ENCODE measurements around the gene TMPO.
A peak's percentile ranks its signal among the peaks of the same experiment; 100 is the strongest.
"Not testable (repeated sequence)": the region's sequence is repeated elsewhere in the genome, so short reads cannot be mapped to it uniquely, and the experiment has no call there.

Gene TMPO

GRCh38 chr12:98515287-98516110 is at the start of gene TMPO:
Gene TMPO (plus strand): TSS chr12:98515590. CDS start chr12:98515868, 278 bp downstream.
- DNase-seq: peak; percentile 97

- no peak for DNase-seq
Observed at GRCh38 chr12:98465950-98466602, 49.3 kb upstream of the TMPO start.

GRCh38 chr12:98466640-98467400 is 48.6 kb upstream of the TMPO start:
- DNase-seq: no peak

GRCh38 chr12:98469109-98469508 is 46.3 kb upstream of the TMPO start:
- DNase-seq: no peak

GRCh38 chr12:98470469-98471082 is 44.8 kb upstream of the TMPO start:
- no peak for DNase-seq

- DNase-seq: no peak
Observed at GRCh38 chr12:98471085-98471484, 44.3 kb upstream of the TMPO start.

- DNase-seq: no peak
Observed at GRCh38 chr12:98475565-98475908, 39.9 kb upstream of the TMPO start.

GRCh38 chr12:98478606-98479005 is 36.8 kb upstream of the TMPO start:
- no peak for DNase-seq

GRCh38 chr12:98483621-98484503 is 31.5 kb upstream of the TMPO start:
- DNase-seq: no peak

GRCh38 chr12:98485792-98486340 is 29.5 kb upstream of the TMPO start:
- no peak for DNase-seq

- not testable (repeated sequence) for DNase-seq
Observed at GRCh38 chr12:98488416-98488815, 27.0 kb upstream of the TMPO start.

GRCh38 chr12:98489176-98489575 is 26.2 kb upstream of the TMPO start:
- no peak for DNase-seq

GRCh38 chr12:98490501-98491453 is 24.6 kb upstream of the TMPO start:
- DNase-seq: peak; percentile 86

- no peak for DNase-seq
Observed at GRCh38 chr12:98492580-98493140, 22.7 kb upstream of the TMPO start.

GRCh38 chr12:98501266-98501629 is 14.1 kb upstream of the TMPO start:
- DNase-seq: not testable (repeated sequence)

GRCh38 chr12:98503342-98503591 is 12.1 kb upstream of the TMPO start:
- peak; percentile 91 for DNase-seq

GRCh38 chr12:98503592-98504367 is 11.6 kb upstream of the TMPO start:
- DNase-seq: peak; percentile 95

GRCh38 chr12:98504368-98504617 is 11.1 kb upstream of the TMPO start:
- DNase-seq: no peak

GRCh38 chr12:98509063-98509462 is 6.3 kb upstream of the TMPO start:
- no peak for DNase-seq

GRCh38 chr12:98511806-98512205 is 3.6 kb upstream of the TMPO start:
- DNase-seq: not testable (repeated sequence)

All from CD4-positive, alpha-beta T cell treated with Interleukin-21 for 1 hour (primary cell).